ENCODE data around the gene SCAPER.

Gene SCAPER

DNA sequence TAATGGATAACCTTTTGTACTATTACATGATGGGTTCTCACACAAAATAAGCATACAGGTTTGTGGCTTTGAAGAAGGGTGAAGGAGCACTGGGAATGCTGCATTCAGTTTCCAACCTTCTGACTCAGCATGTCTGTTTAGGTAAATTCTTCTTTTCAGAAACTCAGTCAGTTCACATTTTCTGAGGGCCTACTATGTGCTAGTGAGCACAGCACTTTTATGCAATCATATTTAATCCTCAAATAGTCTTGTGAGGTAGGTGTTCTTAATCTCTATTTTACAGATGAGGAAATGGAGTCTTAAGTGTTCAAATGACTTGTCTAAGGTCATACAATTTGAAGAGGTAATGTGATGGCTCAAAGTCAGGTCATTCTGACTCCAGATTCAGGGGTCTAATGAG lies 527.4 kb downstream of the SCAPER start:
- H3K9ac ChIP-seq (ENCODE audit: low read depth in 1 of 2, low read length in 2 of 2): no peak overlapping the region

GRCh38 chr15:76377217-76377616 lies 527.9 kb downstream of the SCAPER start:
- Histone ChIP-seq H3K4me1 (ENCODE audit: control insufficient read depth in 2 of 2, insufficient read depth in 2 of 2, low read length in 2 of 2) (no peaks in the 10 kb centered on the region), H3K9ac (ENCODE audit: low read depth in 1 of 2, low read length in 2 of 2) (no peak overlapping the region), H3K4me3 (ENCODE audit: low read length in 2 of 2) (no peak overlapping the region), H3K27ac (ENCODE audit: low read depth in 2 of 2, low read length in 2 of 2) (no peak overlapping the region), H3K9me3 (ENCODE audit: control insufficient read depth in 2 of 2, low read length in 2 of 2) (no peaks in the 10 kb centered on the region), H3K36me3 (ENCODE audit: control insufficient read depth in 2 of 2, insufficient read depth in 2 of 2, low read length in 2 of 2) (peaks cover 0 to 4% of the 10 kb centered on the region in 2 donors), H3K27me3 (ENCODE audit: control insufficient read depth in 2 of 2, insufficient read depth in 2 of 2, low read length in 2 of 2) (no peaks in the 10 kb centered on the region)

More for the DNA sequence above, 527.4 kb downstream of the SCAPER start:
- Histone ChIP-seq H3K4me1 (ENCODE audit: control insufficient read depth in 2 of 2, insufficient read depth in 2 of 2, low read length in 2 of 2) (no peaks in the 10 kb centered on the region), H3K27me3 (ENCODE audit: control insufficient read depth in 2 of 2, insufficient read depth in 2 of 2, low read length in 2 of 2) (no peaks in the 10 kb centered on the region), H3K4me3 (ENCODE audit: low read length in 2 of 2) (no peak overlapping the region), H3K9me3 (ENCODE audit: control insufficient read depth in 2 of 2, low read length in 2 of 2) (no peaks in the 10 kb centered on the region), H3K27ac (ENCODE audit: low read depth in 2 of 2, low read length in 2 of 2) (no peak overlapping the region), H3K36me3 (ENCODE audit: control insufficient read depth in 2 of 2, insufficient read depth in 2 of 2, low read length in 2 of 2) (peaks cover 0 to 4% of the 10 kb centered on the region in 2 donors)

DNA sequence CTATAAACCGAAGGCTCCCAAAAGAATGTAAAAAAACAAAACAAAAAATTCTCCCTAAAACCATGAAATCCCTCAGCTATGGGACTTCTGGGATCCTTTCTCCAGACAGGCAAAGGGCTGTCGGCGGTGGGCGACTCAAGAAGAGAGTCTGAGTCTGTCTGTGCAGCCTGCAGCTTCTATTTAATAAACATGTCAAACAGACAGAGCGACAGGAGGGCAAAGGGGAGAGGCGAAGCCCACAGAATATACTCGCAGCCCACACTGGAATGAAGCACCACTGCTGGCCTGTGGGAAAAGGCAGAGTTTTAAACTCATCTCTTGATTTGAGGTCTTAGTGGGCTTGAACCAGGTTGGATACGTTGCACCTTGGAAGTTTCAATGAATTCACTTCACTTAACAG lies 528.3 kb downstream of the SCAPER start:
- Histone ChIP-seq H3K36me3 (ENCODE audit: control insufficient read depth in 2 of 2, insufficient read depth in 2 of 2, low read length in 2 of 2) (peaks cover 0 to 4% of the 10 kb centered on the region in 2 donors), H3K9ac (ENCODE audit: low read depth in 1 of 2, low read length in 2 of 2) (no peak overlapping the region), H3K4me3 (ENCODE audit: low read length in 2 of 2) (no peak overlapping the region), H3K9me3 (ENCODE audit: control insufficient read depth in 2 of 2, low read length in 2 of 2) (no peaks in the 10 kb centered on the region), H3K27ac (ENCODE audit: low read depth in 2 of 2, low read length in 2 of 2) (no peak overlapping the region), H3K4me1 (ENCODE audit: control insufficient read depth in 2 of 2, insufficient read depth in 2 of 2, low read length in 2 of 2) (no peaks in the 10 kb centered on the region), H3K27me3 (ENCODE audit: control insufficient read depth in 2 of 2, insufficient read depth in 2 of 2, low read length in 2 of 2) (no peaks in the 10 kb centered on the region)

- H3K27me3 ChIP-seq (ENCODE audit: control insufficient read depth in 2 of 2, insufficient read depth in 2 of 2, low read length in 2 of 2): no peaks in the 10 kb centered on the region
- no peak overlapping the region for H3K27ac ChIP-seq (ENCODE audit: low read depth in 2 of 2, low read length in 2 of 2)
- H3K4me3 ChIP-seq (ENCODE audit: low read length in 2 of 2): no peak overlapping the region
- peaks cover 0 to 4% of the 10 kb centered on the region in 2 donors for H3K36me3 ChIP-seq (ENCODE audit: control insufficient read depth in 2 of 2, insufficient read depth in 2 of 2, low read length in 2 of 2)
- H3K4me1 ChIP-seq (ENCODE audit: control insufficient read depth in 2 of 2, insufficient read depth in 2 of 2, low read length in 2 of 2): no peaks in the 10 kb centered on the region
- H3K9ac ChIP-seq (ENCODE audit: low read depth in 1 of 2, low read length in 2 of 2): no peak overlapping the region
- no peaks in the 10 kb centered on the region for H3K9me3 ChIP-seq (ENCODE audit: control insufficient read depth in 2 of 2, low read length in 2 of 2)
Observed at GRCh38 chr15:76376029-76376428, 529.1 kb downstream of the SCAPER start.

DNA sequence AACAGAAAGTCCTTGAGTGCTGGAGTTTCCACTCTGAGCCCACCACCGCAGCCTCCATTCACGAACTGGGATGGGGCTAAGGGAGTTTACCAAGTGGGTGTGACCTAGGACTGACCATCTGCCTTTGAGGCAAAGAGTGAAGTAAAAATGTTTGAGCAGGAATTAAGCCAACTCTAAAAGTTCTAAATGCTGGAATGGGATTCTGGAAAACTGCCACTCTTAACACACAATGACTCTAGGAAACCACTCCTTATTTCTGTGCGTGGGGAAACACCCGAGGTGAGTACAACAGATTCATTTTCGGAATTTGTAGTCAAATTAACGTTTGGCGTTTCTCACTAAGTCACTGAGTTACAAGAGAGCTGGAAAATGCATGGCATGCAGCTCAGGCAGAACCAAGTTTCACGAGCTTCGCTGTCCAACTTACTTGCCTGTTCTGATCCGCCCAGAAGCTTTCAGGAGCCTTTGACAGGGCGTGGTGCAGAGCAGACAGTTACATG lies 537.0 kb downstream of the SCAPER start:
- Histone ChIP-seq H3K9ac (ENCODE audit: low read depth in 1 of 2, low read length in 2 of 2) (no peak overlapping the region), H3K36me3 (ENCODE audit: control insufficient read depth in 2 of 2, insufficient read depth in 2 of 2, low read length in 2 of 2) (no peaks in the 10 kb centered on the region), H3K27ac (ENCODE audit: low read depth in 2 of 2, low read length in 2 of 2) (peak overlapping the region; percentile 27 to 41), H3K4me3 (ENCODE audit: low read length in 2 of 2) (peak overlapping the region; percentile 16 to 26), H3K27me3 (ENCODE audit: control insufficient read depth in 2 of 2, insufficient read depth in 2 of 2, low read length in 2 of 2) (no peaks in the 10 kb centered on the region), H3K9me3 (ENCODE audit: control insufficient read depth in 2 of 2, low read length in 2 of 2) (no peaks in the 10 kb centered on the region), H3K4me1 (ENCODE audit: control insufficient read depth in 2 of 2, insufficient read depth in 2 of 2, low read length in 2 of 2) (peaks cover 19 to 25% of the 10 kb centered on the region in 2 donors)

DNA sequence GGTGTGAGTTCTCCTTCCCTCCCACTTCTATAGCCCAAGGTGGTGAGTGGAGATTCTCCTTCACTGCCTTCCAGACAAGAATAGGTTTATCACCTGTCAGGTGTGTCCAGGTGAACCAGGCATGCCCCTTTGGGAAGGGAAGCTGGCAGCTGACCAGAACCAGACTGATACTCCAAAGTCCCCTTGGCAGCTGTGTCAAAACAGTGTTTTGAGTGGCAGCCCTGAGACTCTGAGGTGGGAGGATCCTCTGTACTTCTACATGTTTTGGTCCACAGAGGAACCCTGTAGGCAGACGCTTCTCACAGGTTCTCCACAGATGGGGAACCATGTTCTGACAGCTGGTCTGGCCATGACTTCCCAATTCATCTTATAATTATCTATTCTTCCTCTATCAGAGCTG lies 538.4 kb downstream of the SCAPER start:
- Histone ChIP-seq H3K9me3 (ENCODE audit: control insufficient read depth in 2 of 2, low read length in 2 of 2) (no peaks in the 10 kb centered on the region), H3K4me1 (ENCODE audit: control insufficient read depth in 2 of 2, insufficient read depth in 2 of 2, low read length in 2 of 2) (peaks cover 19 to 25% of the 10 kb centered on the region in 2 donors), H3K36me3 (ENCODE audit: control insufficient read depth in 2 of 2, insufficient read depth in 2 of 2, low read length in 2 of 2) (no peaks in the 10 kb centered on the region), H3K27me3 (ENCODE audit: control insufficient read depth in 2 of 2, insufficient read depth in 2 of 2, low read length in 2 of 2) (no peaks in the 10 kb centered on the region), H3K4me3 (ENCODE audit: low read length in 2 of 2) (no peak overlapping the region), H3K27ac (ENCODE audit: low read depth in 2 of 2, low read length in 2 of 2) (peak overlapping the region; percentile 6 to 35), H3K9ac (ENCODE audit: low read depth in 1 of 2, low read length in 2 of 2) (peak overlapping the region in 1 of 2 donors; percentile 34)

DNA sequence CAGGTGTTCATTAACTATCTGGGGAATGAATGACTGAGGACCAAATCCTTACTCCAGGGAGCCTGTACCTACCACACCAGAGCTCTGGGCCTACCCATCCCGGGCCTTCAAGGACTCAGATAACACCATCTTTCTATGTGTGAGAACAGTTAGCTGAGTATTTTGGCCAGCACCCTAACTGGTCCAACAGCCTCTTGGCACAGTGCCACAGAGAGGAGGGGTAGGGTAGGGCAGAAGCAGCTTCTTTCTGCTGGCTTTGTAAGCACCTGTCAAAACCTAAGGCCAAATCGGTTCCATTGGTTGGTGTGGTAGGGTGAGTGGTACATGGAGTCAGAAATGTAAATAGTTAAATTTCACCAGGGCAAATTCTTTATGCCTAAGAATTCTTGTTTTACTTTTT lies 541.9 kb downstream of the SCAPER start:
- H3K27me3 ChIP-seq (ENCODE audit: control insufficient read depth in 2 of 2, insufficient read depth in 2 of 2, low read length in 2 of 2): no peaks in the 10 kb centered on the region
- no peak overlapping the region for H3K9ac ChIP-seq (ENCODE audit: low read depth in 1 of 2, low read length in 2 of 2)
- no peak overlapping the region for H3K4me3 ChIP-seq (ENCODE audit: low read length in 2 of 2)
- no peak overlapping the region for H3K27ac ChIP-seq (ENCODE audit: low read depth in 2 of 2, low read length in 2 of 2)
- peaks cover 15 to 28% of the 10 kb centered on the region in 2 donors for H3K4me1 ChIP-seq (ENCODE audit: control insufficient read depth in 2 of 2, insufficient read depth in 2 of 2, low read length in 2 of 2)
- H3K36me3 ChIP-seq (ENCODE audit: control insufficient read depth in 2 of 2, insufficient read depth in 2 of 2, low read length in 2 of 2): no peaks in the 10 kb centered on the region
- H3K9me3 ChIP-seq (ENCODE audit: control insufficient read depth in 2 of 2, low read length in 2 of 2): no peaks in the 10 kb centered on the region

DNA sequence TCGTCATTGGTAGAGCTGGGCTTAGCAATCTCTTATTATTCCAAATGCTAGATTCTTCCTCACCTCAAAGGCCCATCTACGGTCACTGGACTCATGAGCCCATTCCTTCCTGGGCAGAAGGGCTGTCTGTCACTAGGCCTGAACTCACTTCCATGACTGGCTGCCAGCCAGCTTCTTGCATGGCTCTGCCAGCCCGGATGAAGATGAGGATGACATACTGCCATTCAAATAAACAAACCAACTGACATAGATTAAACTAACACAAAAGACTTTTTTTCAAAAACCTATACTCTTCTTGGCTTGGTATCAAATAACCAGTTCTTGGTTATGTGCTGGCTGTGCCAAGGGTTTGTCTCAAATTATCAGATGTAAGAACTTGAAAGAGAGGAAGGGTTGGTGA lies 544.7 kb downstream of the SCAPER start:
- no peak overlapping the region for H3K9ac ChIP-seq (ENCODE audit: low read depth in 1 of 2, low read length in 2 of 2)
- peaks cover 3 to 6% of the 10 kb centered on the region in 2 donors for H3K4me1 ChIP-seq (ENCODE audit: control insufficient read depth in 2 of 2, insufficient read depth in 2 of 2, low read length in 2 of 2)
- H3K4me3 ChIP-seq (ENCODE audit: low read length in 2 of 2): no peak overlapping the region

DNA sequence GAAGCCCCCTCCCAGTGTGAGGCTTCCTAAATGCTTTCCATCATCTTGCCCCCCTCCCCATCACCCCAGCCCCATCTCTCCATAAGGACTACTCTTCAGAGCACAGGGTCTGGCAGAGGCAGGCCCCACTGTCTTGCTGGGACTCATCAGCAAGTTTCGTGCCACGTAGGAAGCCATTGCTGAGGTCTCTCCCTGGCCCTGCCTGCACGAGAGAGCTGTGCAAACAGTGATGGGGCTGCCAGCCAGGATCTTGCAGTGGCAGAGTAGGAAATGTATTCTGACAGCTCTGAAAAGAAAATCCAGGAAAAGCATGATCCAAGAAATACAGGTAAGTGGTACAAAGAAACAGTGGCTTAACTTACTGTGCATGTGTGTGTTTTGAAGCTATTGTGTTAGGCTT lies 546.0 kb downstream of the SCAPER start:
- Histone ChIP-seq H3K9me3 (ENCODE audit: control insufficient read depth in 2 of 2, low read length in 2 of 2) (no peaks in the 10 kb centered on the region), H3K4me3 (ENCODE audit: low read length in 2 of 2) (no peak overlapping the region), H3K4me1 (ENCODE audit: control insufficient read depth in 2 of 2, insufficient read depth in 2 of 2, low read length in 2 of 2) (peaks cover 0 to 10% of the 10 kb centered on the region in 2 donors), H3K27me3 (ENCODE audit: control insufficient read depth in 2 of 2, insufficient read depth in 2 of 2, low read length in 2 of 2) (no peaks in the 10 kb centered on the region), H3K36me3 (ENCODE audit: control insufficient read depth in 2 of 2, insufficient read depth in 2 of 2, low read length in 2 of 2) (no peaks in the 10 kb centered on the region), H3K27ac (ENCODE audit: low read depth in 2 of 2, low read length in 2 of 2) (no peak overlapping the region), H3K9ac (ENCODE audit: low read depth in 1 of 2, low read length in 2 of 2) (no peak overlapping the region)

More for the DNA sequence above, 544.7 kb downstream of the SCAPER start:
- no peaks in the 10 kb centered on the region for H3K9me3 ChIP-seq (ENCODE audit: control insufficient read depth in 2 of 2, low read length in 2 of 2)
- no peaks in the 10 kb centered on the region for H3K36me3 ChIP-seq (ENCODE audit: control insufficient read depth in 2 of 2, insufficient read depth in 2 of 2, low read length in 2 of 2)
- H3K27me3 ChIP-seq (ENCODE audit: control insufficient read depth in 2 of 2, insufficient read depth in 2 of 2, low read length in 2 of 2): no peaks in the 10 kb centered on the region
- no peak overlapping the region for H3K27ac ChIP-seq (ENCODE audit: low read depth in 2 of 2, low read length in 2 of 2)

DNA sequence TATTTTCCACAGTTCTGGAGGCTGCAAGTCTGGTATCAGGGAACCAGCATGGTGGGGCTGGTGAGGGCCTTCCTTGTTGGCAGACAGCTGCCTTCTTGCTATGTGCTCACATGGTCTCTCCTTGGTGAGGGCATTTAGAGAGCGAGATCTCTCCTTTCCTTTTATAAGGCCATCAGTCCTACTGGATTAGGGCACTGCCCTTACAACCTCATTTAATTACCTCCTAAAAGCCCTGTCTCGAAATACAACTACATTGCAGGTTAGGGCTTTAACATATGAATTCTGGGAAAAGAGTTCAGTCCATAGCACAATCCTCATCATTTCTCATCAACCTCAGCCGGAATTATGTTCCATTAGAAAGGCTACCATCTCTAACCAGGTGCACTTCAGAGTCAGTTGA lies 546.7 kb downstream of the SCAPER start:
- H3K9me3 ChIP-seq (ENCODE audit: control insufficient read depth in 2 of 2, low read length in 2 of 2): no peaks in the 10 kb centered on the region
- H3K36me3 ChIP-seq (ENCODE audit: control insufficient read depth in 2 of 2, insufficient read depth in 2 of 2, low read length in 2 of 2): no peaks in the 10 kb centered on the region
- no peak overlapping the region for H3K9ac ChIP-seq (ENCODE audit: low read depth in 1 of 2, low read length in 2 of 2)
- H3K4me1 ChIP-seq (ENCODE audit: control insufficient read depth in 2 of 2, insufficient read depth in 2 of 2, low read length in 2 of 2): peaks cover 0 to 10% of the 10 kb centered on the region in 2 donors
- H3K4me3 ChIP-seq (ENCODE audit: low read length in 2 of 2): no peak overlapping the region
- H3K27me3 ChIP-seq (ENCODE audit: control insufficient read depth in 2 of 2, insufficient read depth in 2 of 2, low read length in 2 of 2): no peaks in the 10 kb centered on the region
- no peak overlapping the region for H3K27ac ChIP-seq (ENCODE audit: low read depth in 2 of 2, low read length in 2 of 2)
